Liver (tissue), 3 donors: Measurements from ENCODE around the gene DOCK1.

Experiments
- TAF1 ChIP-seq: conservative IDR thresholded peaks from 2 replicates; pipeline ENCODE4 v1.6.1; 2016; ENCODE audit warnings: antibody characterized with exemption, mild to moderate bottlenecking
- TF ChIP-seq, protein P1 (sequence below): fragments of 150-350 bp; IDR thresholded peaks from 2 replicates; pipeline ENCODE4 v1.5.1; 2017; ENCODE audit warnings: improper control_type of control experiment, low read depth, low read length; ENCODE audit not compliant: missing input control
- donor health status: healthy.
- donor health status: healthy.

DNA sequence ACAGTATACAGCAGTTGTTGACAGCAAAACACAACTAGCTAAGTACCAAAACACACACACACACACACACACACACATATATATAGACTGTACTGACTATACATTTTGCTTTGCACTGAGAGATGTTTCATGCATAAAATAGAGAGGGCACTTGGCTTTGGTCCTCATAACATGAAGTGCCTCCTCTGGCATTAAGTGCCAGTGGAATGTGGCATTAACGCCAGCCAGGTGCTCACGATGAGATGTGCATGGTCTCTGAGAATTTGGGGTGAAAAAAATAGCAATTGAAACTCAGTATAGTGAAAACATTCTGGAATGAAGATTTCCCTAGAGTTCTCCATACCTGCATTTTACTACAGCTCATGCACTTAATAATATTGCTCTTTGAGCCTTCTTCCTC is 361.2 kb downstream of the DOCK1 start:
- TF ChIP-seq, protein P1, sequence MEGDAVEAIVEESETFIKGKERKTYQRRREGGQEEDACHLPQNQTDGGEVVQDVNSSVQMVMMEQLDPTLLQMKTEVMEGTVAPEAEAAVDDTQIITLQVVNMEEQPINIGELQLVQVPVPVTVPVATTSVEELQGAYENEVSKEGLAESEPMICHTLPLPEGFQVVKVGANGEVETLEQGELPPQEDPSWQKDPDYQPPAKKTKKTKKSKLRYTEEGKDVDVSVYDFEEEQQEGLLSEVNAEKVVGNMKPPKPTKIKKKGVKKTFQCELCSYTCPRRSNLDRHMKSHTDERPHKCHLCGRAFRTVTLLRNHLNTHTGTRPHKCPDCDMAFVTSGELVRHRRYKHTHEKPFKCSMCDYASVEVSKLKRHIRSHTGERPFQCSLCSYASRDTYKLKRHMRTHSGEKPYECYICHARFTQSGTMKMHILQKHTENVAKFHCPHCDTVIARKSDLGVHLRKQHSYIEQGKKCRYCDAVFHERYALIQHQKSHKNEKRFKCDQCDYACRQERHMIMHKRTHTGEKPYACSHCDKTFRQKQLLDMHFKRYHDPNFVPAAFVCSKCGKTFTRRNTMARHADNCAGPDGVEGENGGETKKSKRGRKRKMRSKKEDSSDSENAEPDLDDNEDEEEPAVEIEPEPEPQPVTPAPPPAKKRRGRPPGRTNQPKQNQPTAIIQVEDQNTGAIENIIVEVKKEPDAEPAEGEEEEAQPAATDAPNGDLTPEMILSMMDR = no peak
- TF ChIP-seq TAF1 = no peak
